NAMALWA (cell line): ENCODE results near the gene GJA3.

Experiments used
- DNase-seq: peaks from one replicate; pipeline ENCODE4 v3.0.0-alpha.2; 2015; ENCODE audit warnings: low spot score

Gene GJA3

GRCh38 chr13:20151016-20151415, 9.8 kb downstream of the GJA3 start:
- no peak for DNase-seq

- DNase-seq = no peak
Measured at GRCh38 chr13:20150561-20150960, 10.3 kb downstream of the GJA3 start.

GRCh38 chr13:20149762-20150161, 11.1 kb downstream of the GJA3 start:
- DNase-seq = no peak

- no peak for DNase-seq
Measured at GRCh38 chr13:20148501-20149183, 12.2 kb downstream of the GJA3 start.

- no peak for DNase-seq
Measured at GRCh38 chr13:20146381-20146780, 14.5 kb downstream of the GJA3 start.

- DNase-seq = no peak
Measured at GRCh38 chr13:20145521-20145920, 15.3 kb downstream of the GJA3 start.

GRCh38 chr13:20144141-20144850, 16.6 kb downstream of the GJA3 start:
- DNase-seq = no peak

GRCh38 chr13:20142927-20143480, 17.8 kb downstream of the GJA3 start:
- no peak for DNase-seq

GRCh38 chr13:20142023-20142926, 18.6 kb downstream of the GJA3 start:
- no peak for DNase-seq

- no peak for DNase-seq
Measured at GRCh38 chr13:20141238-20142022, 19.4 kb downstream of the GJA3 start.

GRCh38 chr13:20140487-20140886, 20.4 kb downstream of the GJA3 start:
- no peak for DNase-seq

GRCh38 chr13:20137875-20138274, 23.0 kb downstream of the GJA3 start:
- no peak for DNase-seq

GRCh38 chr13:20136781-20137703, 23.8 kb downstream of the GJA3 start:
- no peak for DNase-seq

GRCh38 chr13:20134732-20135131, 26.1 kb downstream of the GJA3 start:
- DNase-seq = no peak

GRCh38 chr13:20132052-20132634, 28.7 kb downstream of the GJA3 start:
- DNase-seq = no peak

GRCh38 chr13:20131057-20131832, 29.6 kb downstream of the GJA3 start:
- DNase-seq = no peak

- DNase-seq = no peak
Measured at GRCh38 chr13:20130652-20131051, 30.2 kb downstream of the GJA3 start.

- DNase-seq = no peak
Measured at GRCh38 chr13:20130012-20130411, 30.8 kb downstream of the GJA3 start.

- no peak for DNase-seq
Measured at GRCh38 chr13:20129076-20129475, 31.8 kb downstream of the GJA3 start.
